ENCODE measurements around the gene FBLN5. TPM values are rescaled to one million over a fixed set of nuclear protein-coding genes. Genes with fewer than 3 reads are reported as not detected.
A peak's percentile ranks its signal among the peaks of the same experiment; 100 is the strongest.

The FBLN5 gene
- total RNA-seq, 1 donor from 2014 or later: 130 TPM

DNA sequence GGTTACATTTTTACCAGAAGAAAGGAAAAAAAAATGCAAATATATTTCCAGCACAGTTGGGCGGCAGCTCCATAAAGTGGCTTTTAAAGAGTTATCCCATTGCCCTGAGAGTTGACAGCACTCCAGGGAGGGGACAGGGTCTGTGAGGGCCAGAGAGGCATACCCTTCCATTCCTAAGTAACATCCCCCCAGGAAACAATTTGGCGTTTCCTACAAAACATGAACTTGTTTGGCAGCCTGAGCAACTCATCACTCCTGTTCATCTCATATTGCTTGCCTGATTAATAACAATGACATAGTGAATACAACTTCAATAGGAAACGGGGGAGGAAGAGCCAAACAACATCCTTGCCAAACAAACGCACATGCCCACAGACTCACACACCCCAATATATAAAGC lies 103.5 kb downstream of the FBLN5 start:
- intact Hi-C loops (cut with DNase I): no loop called here
- H3K27ac ChIP-seq: no peak overlapping the region
- H3K4me1 ChIP-seq: no peaks in the 10 kb centered on the region
- no peaks in the 10 kb centered on the region for H3K36me3 ChIP-seq
- H3K27me3 ChIP-seq (ENCODE audit: low read depth): no peaks in the 10 kb centered on the region
- H3K9me3 ChIP-seq: no peaks in the 10 kb centered on the region
- DNase-seq: no peak
- ATAC-seq: no peak
- H3K4me3 ChIP-seq: no peak overlapping the region
- TF ChIP-seq, protein P1, sequence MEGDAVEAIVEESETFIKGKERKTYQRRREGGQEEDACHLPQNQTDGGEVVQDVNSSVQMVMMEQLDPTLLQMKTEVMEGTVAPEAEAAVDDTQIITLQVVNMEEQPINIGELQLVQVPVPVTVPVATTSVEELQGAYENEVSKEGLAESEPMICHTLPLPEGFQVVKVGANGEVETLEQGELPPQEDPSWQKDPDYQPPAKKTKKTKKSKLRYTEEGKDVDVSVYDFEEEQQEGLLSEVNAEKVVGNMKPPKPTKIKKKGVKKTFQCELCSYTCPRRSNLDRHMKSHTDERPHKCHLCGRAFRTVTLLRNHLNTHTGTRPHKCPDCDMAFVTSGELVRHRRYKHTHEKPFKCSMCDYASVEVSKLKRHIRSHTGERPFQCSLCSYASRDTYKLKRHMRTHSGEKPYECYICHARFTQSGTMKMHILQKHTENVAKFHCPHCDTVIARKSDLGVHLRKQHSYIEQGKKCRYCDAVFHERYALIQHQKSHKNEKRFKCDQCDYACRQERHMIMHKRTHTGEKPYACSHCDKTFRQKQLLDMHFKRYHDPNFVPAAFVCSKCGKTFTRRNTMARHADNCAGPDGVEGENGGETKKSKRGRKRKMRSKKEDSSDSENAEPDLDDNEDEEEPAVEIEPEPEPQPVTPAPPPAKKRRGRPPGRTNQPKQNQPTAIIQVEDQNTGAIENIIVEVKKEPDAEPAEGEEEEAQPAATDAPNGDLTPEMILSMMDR (IDR thresholded peaks at IDR 0.05): no peak

DNA sequence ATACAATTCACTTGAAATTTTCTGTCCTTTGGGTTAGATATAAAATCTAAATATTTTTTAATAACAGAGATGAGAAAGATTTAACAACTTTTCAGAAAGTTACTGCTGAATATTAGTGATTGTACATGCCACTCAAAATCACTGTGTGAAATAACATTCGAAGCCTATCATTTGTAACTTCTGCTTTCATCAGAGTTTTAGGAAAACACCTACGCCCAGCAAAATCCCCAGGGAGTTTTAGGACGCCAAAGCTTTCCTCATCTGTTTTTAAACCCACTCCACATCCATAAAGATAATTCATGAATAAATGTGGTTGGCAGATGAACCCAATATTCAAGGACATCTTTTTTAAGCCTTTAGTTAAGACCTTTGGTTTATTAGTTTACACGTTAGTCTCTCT lies 104.1 kb downstream of the FBLN5 start:
- TF ChIP-seq, protein P1 (IDR thresholded peaks at IDR 0.05): no peak
- Histone ChIP-seq H3K9me3 (no peaks in the 10 kb centered on the region), H3K4me1 (no peaks in the 10 kb centered on the region), H3K4me3 (no peak overlapping the region), H3K27ac (no peak overlapping the region), H3K27me3 (ENCODE audit: low read depth) (no peaks in the 10 kb centered on the region), H3K36me3 (no peaks in the 10 kb centered on the region)
- ATAC-seq: no peak
- intact Hi-C loops (cut with DNase I): no loop called here
- DNase-seq: no peak

DNA sequence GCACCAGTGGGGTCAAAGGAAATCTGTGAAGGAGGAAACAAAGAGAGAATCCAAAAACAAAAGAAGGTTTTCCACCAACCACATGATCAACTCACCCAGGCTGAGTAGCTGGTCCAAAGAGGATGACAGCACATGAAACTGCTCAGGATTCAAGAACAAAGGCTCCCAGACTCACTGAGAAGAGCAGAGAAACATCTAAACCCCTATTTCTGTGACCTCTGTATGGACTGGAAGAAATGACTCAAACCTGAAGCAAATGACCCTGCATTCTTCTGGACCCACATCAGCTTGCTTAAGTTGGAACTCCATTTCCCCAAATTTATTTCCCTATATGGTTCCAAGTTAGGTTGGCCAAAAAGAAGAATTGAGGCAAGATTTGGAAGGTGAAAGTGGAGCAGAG lies 106.4 kb downstream of the FBLN5 start:
- Histone ChIP-seq H3K36me3 (no peaks in the 10 kb centered on the region), H3K4me1 (peaks cover 9% of the 10 kb centered on the region), H3K27me3 (ENCODE audit: low read depth) (no peaks in the 10 kb centered on the region), H3K4me3 (no peak overlapping the region), H3K9me3 (no peaks in the 10 kb centered on the region), H3K27ac (no peak overlapping the region)
- intact Hi-C loops (cut with DNase I): no loop called here
- ATAC-seq (no peak), DNase-seq (no peak)
- TF ChIP-seq, protein P1 (IDR thresholded peaks at IDR 0.05): no peak

DNA sequence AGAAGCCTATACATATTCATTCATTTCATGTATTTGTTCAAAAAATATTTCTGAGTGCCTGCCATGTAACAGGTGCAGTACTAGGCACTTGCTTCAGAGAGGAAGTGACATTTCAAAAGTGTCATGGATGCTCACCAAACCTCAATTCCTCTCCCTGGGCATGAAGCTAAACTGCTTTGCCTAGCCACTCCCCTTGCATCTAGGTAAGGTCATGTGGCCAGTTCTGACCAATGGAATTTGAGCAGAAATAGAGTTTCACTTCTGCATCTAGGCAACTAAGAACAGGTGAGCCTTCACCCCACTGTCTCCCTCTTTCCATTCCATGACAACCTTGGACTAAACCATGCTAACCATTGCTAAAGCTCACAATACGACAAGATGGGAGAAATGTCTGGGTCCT lies 107.7 kb downstream of the FBLN5 start:
- peaks cover 9% of the 10 kb centered on the region for H3K4me1 ChIP-seq
- no peak overlapping the region for H3K4me3 ChIP-seq
- H3K9me3 ChIP-seq: no peaks in the 10 kb centered on the region
- intact Hi-C loops (cut with DNase I): no loop called here
- no peaks in the 10 kb centered on the region for H3K36me3 ChIP-seq
- no peak for ATAC-seq
- H3K27ac ChIP-seq: no peak overlapping the region
- TF ChIP-seq, protein P1 (IDR thresholded peaks at IDR 0.05): no peak
- DNase-seq: no peak
- H3K27me3 ChIP-seq (ENCODE audit: low read depth): no peaks in the 10 kb centered on the region

DNA sequence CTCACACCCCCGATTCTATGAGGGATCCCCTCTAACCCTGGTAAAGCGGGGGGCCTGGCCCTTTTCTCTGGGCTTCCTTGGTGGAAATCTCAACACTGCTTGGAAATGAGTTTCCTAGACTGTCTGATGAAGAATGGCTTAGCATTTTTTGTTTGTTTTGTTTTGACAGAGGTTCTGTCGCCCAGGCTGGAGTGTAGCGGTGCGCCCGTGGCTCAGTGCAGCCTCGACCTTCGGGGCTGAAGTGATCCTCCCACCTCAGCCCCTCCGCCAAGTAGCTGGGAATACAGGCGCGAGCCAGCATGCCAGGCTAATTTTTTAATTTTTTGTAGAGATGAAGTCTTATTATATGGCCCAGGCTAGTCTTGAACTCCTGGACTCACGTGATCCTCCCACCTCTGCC lies 110.4 kb downstream of the FBLN5 start:
- ATAC-seq (no peak), DNase-seq (no peak)
- Histone ChIP-seq H3K9me3 (no peaks in the 10 kb centered on the region), H3K36me3 (no peaks in the 10 kb centered on the region), H3K4me1 (peaks cover 14% of the 10 kb centered on the region), H3K27ac (peak overlapping the region; percentile 86), H3K27me3 (ENCODE audit: low read depth) (no peaks in the 10 kb centered on the region), H3K4me3 (peak overlapping the region; percentile 66)
- TF ChIP-seq, protein P1 (IDR thresholded peaks at IDR 0.05): no peak
- intact Hi-C loops (cut with DNase I): no loop called here
